ENCODE results near the gene RASIP1. TPM values are rescaled to one million over a fixed set of nuclear protein-coding genes. Genes with fewer than 3 reads are reported as not detected.
A peak's percentile ranks its signal among the peaks of the same experiment; 100 is the strongest.
"Not testable (repeated sequence)": the region's sequence is repeated elsewhere in the genome, so short reads cannot be mapped to it uniquely, and the experiment has no call there.

The RASIP1 gene
- total RNA-seq, 4 donors from 2014 or later, result 5.9 to 105 (median 31.9) TPM

DNA sequence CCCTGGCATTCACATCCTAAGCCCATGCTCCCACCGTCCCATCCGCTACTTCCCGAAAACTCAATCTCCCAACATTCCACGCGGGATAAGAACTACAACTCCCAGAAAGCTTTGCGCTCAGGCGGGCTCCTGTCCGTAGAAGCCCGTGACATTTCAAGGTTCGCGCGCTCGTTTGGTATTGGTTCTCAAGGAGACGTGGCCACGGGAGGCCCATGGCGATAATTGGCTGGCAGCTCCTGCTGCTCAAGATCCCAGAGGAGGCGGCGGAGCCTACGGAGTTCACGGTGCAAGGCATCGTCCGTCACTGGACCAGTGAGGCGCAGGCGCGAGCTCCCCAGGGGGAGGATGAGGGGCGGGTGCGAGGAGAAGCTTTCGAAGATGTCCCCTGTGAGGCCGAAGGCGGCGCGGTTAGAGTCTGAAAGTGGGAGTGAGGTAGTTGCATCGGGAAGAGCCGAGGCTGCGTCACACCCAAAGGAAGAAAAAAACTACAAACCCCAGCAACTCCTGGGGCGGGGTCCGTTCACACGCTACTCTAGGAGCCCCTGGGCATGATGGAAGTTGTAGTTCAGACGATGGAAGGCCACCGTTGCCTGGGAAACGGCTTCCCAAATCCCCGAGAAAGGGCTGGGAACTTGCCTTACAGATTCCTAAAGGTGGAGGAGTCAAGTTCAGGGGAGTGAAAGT is 19.7 kb downstream of the RASIP1 start:
- TF ChIP-seq POLR2A (IDR thresholded peaks at IDR 0.05) (peak in 1 of 2 donors; percentile 34), CTCF (IDR thresholded peaks at IDR 0.05) (peak in 1 of 4 experiments; percentile 14)
- Histone ChIP-seq H3K4me3 (peak overlapping the region; percentile 51 to 64), H3K9me3 (no peaks in the 10 kb centered on the region), H3K4me1 (peaks cover 0 to 11% of the 10 kb centered on the region in 2 donors), H3K27ac (peak overlapping the region; percentile 93 to 96), H3K27me3 (no peaks in the 10 kb centered on the region), H3K36me3 (no peaks in the 10 kb centered on the region)
- DNase-seq, result peak; percentile 98 to 100
- intact Hi-C loops (cut with DNase I; ENCODE audit: low total_unique reads), result no loop called here

- H3K4me3 ChIP-seq, result peak overlapping the region in 1 of 2 donors; percentile 51
- no peaks in the 10 kb centered on the region for H3K9me3 ChIP-seq
- DNase-seq, result no peak
- peak overlapping the region; percentile 93 to 96 for H3K27ac ChIP-seq
- H3K4me1 ChIP-seq, result peaks cover 0 to 11% of the 10 kb centered on the region in 2 donors
- H3K36me3 ChIP-seq, result no peaks in the 10 kb centered on the region
- no peak for TF ChIP-seq POLR2A (IDR thresholded peaks at IDR 0.05)
- TF ChIP-seq CTCF (IDR thresholded peaks at IDR 0.05), result no peak
- intact Hi-C loops (cut with DNase I; ENCODE audit: low total_unique reads), result no loop called here
- H3K27me3 ChIP-seq, result no peaks in the 10 kb centered on the region
Measured at GRCh38 chr19:48720251-48720612, 20.2 kb downstream of the RASIP1 start.

- no peaks in the 10 kb centered on the region for H3K27me3 ChIP-seq
- intact Hi-C loops (cut with DNase I; ENCODE audit: low total_unique reads), result no loop called here
- no peaks in the 10 kb centered on the region for H3K9me3 ChIP-seq
- H3K4me3 ChIP-seq, result peak within 1 kb of the TSS; percentile 51 to 64
- H3K27ac ChIP-seq, result peak within 1 kb of the TSS; percentile 93 to 96
- TF ChIP-seq POLR2A (IDR thresholded peaks at IDR 0.05) (no peak), CTCF (IDR thresholded peaks at IDR 0.05) (no peak)
- peak; percentile 43 to 57 for DNase-seq
- H3K36me3 ChIP-seq, result no peaks in the 10 kb centered on the region
- H3K4me1 ChIP-seq, result peaks cover 0 to 11% of the 10 kb centered on the region in 2 donors
Measured at GRCh38 chr19:48719263-48720171, 20.9 kb downstream of the RASIP1 start, which contains the start of gene MAMSTR. Gene MAMSTR, minus strand, starts transcription at chr19:48719725. Its CDS starts 694 bp downstream, at chr19:48719031.

DNA sequence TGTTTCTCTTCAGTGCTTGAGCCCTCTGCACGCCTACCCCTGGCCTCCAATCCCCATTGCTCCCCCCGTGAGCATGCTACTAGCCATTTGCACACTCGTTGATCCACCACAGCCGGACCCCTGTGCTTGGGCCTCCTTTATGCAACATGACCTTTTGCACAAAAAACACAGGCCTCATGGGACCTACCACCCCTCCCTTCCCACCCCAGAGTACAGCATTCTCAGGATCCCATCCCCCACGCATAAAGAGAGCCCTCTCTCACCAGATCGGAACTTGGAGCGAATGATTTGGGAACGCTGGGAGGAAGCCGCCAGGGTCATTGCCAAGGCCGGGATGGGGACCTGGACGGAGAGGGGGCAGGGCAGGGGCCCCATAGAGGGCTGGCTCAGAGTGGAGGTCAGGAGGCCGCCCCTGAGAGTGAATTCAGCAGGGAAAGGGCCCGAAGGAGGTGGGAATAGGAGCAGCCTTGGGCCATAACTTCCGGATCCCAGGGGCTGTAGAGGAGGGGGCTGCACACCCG is 21.6 kb downstream of the RASIP1 start:
- intact Hi-C loops (cut with DNase I; ENCODE audit: low total_unique reads), result no loop called here
- Histone ChIP-seq H3K36me3 (no peaks in the 10 kb centered on the region), H3K4me3 (no peak overlapping the region), H3K9me3 (no peaks in the 10 kb centered on the region), H3K27me3 (no peaks in the 10 kb centered on the region), H3K27ac (peak overlapping the region; percentile 93 to 96), H3K4me1 (peaks cover 0 to 11% of the 10 kb centered on the region in 2 donors)
- TF ChIP-seq POLR2A (IDR thresholded peaks at IDR 0.05) (no peak), CTCF (IDR thresholded peaks at IDR 0.05) (no peak)
- no peak for DNase-seq

DNA sequence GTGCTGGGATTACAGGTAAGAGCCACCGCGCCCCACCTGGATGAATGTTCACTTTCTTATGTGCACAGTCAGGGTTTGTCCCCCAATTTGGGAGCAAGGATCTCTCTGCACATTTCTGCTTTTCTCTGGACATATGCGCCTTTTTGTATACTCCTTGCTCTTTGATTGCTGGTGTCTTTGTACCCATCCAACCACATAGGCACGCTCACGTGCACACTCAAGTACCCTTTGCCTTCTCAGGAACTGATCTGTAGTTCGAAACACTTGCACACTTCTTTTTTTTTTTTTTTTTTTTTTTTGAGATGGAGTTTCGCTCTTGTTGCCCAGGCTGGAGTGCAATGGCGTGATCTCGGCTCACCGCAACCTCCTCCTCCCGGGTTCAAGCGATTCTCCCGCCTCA is 22.3 kb downstream of the RASIP1 start:
- H3K4me3 ChIP-seq; H3K27ac ChIP-seq; H3K27me3 ChIP-seq; H3K9me3 ChIP-seq; DNase-seq; H3K36me3 ChIP-seq; intact Hi-C loops (cut with DNase I; ENCODE audit: low total_unique reads): not testable (repeated sequence)
- H3K4me1 ChIP-seq, result peaks cover 0 to 11% of the 10 kb centered on the region in 2 donors

Data from uterus (tissue), 4 donors.